ENCODE data around the gene UFC1.

- TF ChIP-seq CTCF (IDR thresholded peaks at IDR 0.05; ENCODE audit: low read depth, low read length, poor library complexity, severe bottlenecking) (no peak), EZH2phosphoT487 (IDR thresholded peaks at IDR 0.05; ENCODE audit: borderline replicate concordance, low read length) (no peak)
Observed at GRCh38 chr1:161173711-161174110, 19.9 kb downstream of the UFC1 start.

Measured in DOHH2 (cell line).